ENCODE results near the gene PEX16. TPM values are rescaled to one million over a fixed set of nuclear protein-coding genes. Genes with fewer than 3 reads are reported as not detected.

Gene PEX16
- total RNA-seq, 4 donors from 2014 or later: 31.3 to 111 (median 51.9) TPM

DNA sequence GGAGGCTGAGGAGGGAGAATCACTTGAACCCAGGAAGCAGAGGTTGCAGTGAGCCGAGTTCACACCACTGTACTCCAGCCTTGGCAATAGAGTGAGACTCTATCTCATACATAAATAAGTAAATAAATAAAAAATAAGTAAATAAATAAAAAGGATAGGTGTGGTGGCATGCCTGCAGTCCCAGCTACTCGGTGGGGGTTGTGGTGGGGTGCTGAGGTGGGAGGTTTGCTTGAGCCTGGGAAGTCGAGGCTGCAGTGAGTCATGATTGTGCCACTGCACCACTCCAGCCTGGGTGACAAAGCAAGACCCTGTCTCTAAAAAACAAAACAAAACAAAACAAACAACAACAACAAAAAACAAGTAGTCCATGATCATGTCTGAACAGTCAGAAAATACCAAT lies 7.9 kb upstream of the PEX16 start:
- H3K27ac ChIP-seq: no peak overlapping the region
- peaks cover 13 to 30% (median 25%) of the 10 kb centered on the region in 4 donors for H3K4me1 ChIP-seq
- intact Hi-C loops (cut with DNase I; ENCODE audit: low total_unique reads) (no loop called here), in situ Hi-C loops (cut with MboI; ENCODE audit: low pct_ligation_motif_present in 1 of 4, low pct_unique_long_range_greater_than_20kb in 1 of 4, low sequenced_read_pairs in 3 of 4) (no loop called here)
- no peak for DNase-seq
- no peaks in the 10 kb centered on the region for H3K9me3 ChIP-seq
- no peaks in the 10 kb centered on the region for H3K36me3 ChIP-seq
- H3K4me3 ChIP-seq: no peak overlapping the region
- TF ChIP-seq POLR2AphosphoS5 (IDR thresholded peaks at IDR 0.05) (no peak), POLR2A (IDR thresholded peaks at IDR 0.05) (no peak), CTCF (IDR thresholded peaks at IDR 0.05) (no peak), EP300 (IDR thresholded peaks at IDR 0.05; ENCODE audit: low read depth) (no peak)
- 77% methylated on average over 2 to 3 of the region's 3 CpGs for WGBS, 2 donors (ENCODE audit: low coverage in 1 of 2)
- peaks cover 35% of the 10 kb centered on the region for H3K27me3 ChIP-seq

DNA sequence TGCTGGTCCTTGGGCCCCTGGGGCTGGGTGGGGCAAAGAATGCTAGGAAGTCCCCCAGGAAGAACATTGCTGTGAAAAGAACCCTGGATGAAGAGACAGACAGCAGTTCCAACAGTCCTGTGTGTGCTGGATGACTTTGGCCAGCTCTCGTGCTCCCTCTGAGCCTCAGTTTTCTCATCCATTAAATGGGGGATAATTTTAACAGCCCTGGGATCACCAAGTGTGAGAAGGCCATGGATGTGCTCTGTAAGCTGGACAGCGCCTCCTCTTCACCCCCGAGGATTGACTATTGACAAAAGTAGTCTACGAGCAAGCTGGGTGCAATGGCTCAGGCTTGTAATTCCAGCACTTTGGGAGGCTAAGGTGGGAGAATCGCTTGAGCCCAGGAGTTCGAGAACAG lies 7.2 kb upstream of the PEX16 start:
- peaks cover 35% of the 10 kb centered on the region for H3K27me3 ChIP-seq
- in situ Hi-C loops (cut with MboI; ENCODE audit: low pct_ligation_motif_present in 1 of 4, low pct_unique_long_range_greater_than_20kb in 1 of 4, low sequenced_read_pairs in 3 of 4) (no loop called here), intact Hi-C loops (cut with DNase I; ENCODE audit: low total_unique reads) (no loop called here)
- TF ChIP-seq POLR2A (IDR thresholded peaks at IDR 0.05) (no peak), EP300 (IDR thresholded peaks at IDR 0.05; ENCODE audit: low read depth) (no peak), POLR2AphosphoS5 (IDR thresholded peaks at IDR 0.05) (no peak), CTCF (IDR thresholded peaks at IDR 0.05) (no peak)
- no peak overlapping the region for H3K4me3 ChIP-seq
- H3K27ac ChIP-seq: no peak overlapping the region
- H3K36me3 ChIP-seq: no peaks in the 10 kb centered on the region
- WGBS, 2 donors (ENCODE audit: low coverage in 1 of 2): 83 to 94% methylated on average over 1 to 6 of the region's 6 CpGs
- peaks cover 7 to 24% (median 20%) of the 10 kb centered on the region in 4 donors for H3K4me1 ChIP-seq
- DNase-seq: no peak
- no peaks in the 10 kb centered on the region for H3K9me3 ChIP-seq

- H3K4me1 ChIP-seq: peaks cover 7 to 18% (median 17%) of the 10 kb centered on the region in 4 donors
- H3K27me3 ChIP-seq: peaks cover 35% of the 10 kb centered on the region
- H3K9me3 ChIP-seq: no peaks in the 10 kb centered on the region
- 88 to 95% methylated on average over 4 to 22 of the region's 22 CpGs for WGBS, 2 donors (ENCODE audit: low coverage in 1 of 2)
- peak; percentile 6 for DNase-seq
- H3K27ac ChIP-seq: no peak overlapping the region
- TF ChIP-seq EP300 (IDR thresholded peaks at IDR 0.05; ENCODE audit: low read depth) (no peak), POLR2A (IDR thresholded peaks at IDR 0.05) (no peak), POLR2AphosphoS5 (IDR thresholded peaks at IDR 0.05) (no peak), CTCF (IDR thresholded peaks at IDR 0.05) (no peak)
- in situ Hi-C loops (cut with MboI; ENCODE audit: low pct_ligation_motif_present in 1 of 4, low pct_unique_long_range_greater_than_20kb in 1 of 4, low sequenced_read_pairs in 3 of 4): no loop called here
- H3K36me3 ChIP-seq: no peaks in the 10 kb centered on the region
- H3K4me3 ChIP-seq: no peak overlapping the region
- intact Hi-C loops (cut with DNase I; ENCODE audit: low total_unique reads): no loop called here
These were observed 6.6 kb upstream of the PEX16 start for GRCh38 chr11:45924036-45924915.

- intact Hi-C loops (cut with DNase I; ENCODE audit: low total_unique reads): no loop called here
- no peaks in the 10 kb centered on the region for H3K36me3 ChIP-seq
- peak within 1 kb of the TSS in 2 of 4 donors; percentile 21 to 29 for H3K27ac ChIP-seq
- H3K27me3 ChIP-seq: peaks cover 35% of the 10 kb centered on the region
- peak; percentile 45 for DNase-seq
- peaks cover 7 to 21% (median 18%) of the 10 kb centered on the region in 4 donors for H3K4me1 ChIP-seq
- no peak for TF ChIP-seq EP300 (IDR thresholded peaks at IDR 0.05; ENCODE audit: low read depth)
- no peak for TF ChIP-seq POLR2A (IDR thresholded peaks at IDR 0.05)
- no peak for TF ChIP-seq CTCF (IDR thresholded peaks at IDR 0.05)
- no peak for TF ChIP-seq POLR2AphosphoS5 (IDR thresholded peaks at IDR 0.05)
- H3K4me3 ChIP-seq: peak within 1 kb of the TSS; percentile 19 to 56 (median 38)
- in situ Hi-C loops (cut with MboI; ENCODE audit: low pct_ligation_motif_present in 1 of 4, low pct_unique_long_range_greater_than_20kb in 1 of 4, low sequenced_read_pairs in 3 of 4): no loop called here
- WGBS, 2 donors (ENCODE audit: low coverage in 1 of 2): 5% methylated on average over 29 of the region's 73 CpGs; no CpG with 5 or more reads in 1 of the 2 donors
- no peaks in the 10 kb centered on the region for H3K9me3 ChIP-seq
These were observed 4.9 kb upstream of the PEX16 start, which contains the start of gene LARGE2 for GRCh38 chr11:45922425-45923082. LARGE2 (plus strand) TSS chr11:45922656; CDS start chr11:45922883, 227 bp downstream.
